NCI-H2196 treated with DMSO at 0.1 percent for 48 hours (cell line): ENCODE results near the gene DGUOK.
"Not testable (repeated sequence)": the region's sequence is repeated elsewhere in the genome, so short reads cannot be mapped to it uniquely, and the experiment has no call there.

Source experiments
- DNase-seq: peaks from one replicate; lab custom pipeline; 2025; ENCODE audit not compliant: unreplicated experiment; lab: John Stamatoyannopoulos, UW

DGUOK gene

DNA sequence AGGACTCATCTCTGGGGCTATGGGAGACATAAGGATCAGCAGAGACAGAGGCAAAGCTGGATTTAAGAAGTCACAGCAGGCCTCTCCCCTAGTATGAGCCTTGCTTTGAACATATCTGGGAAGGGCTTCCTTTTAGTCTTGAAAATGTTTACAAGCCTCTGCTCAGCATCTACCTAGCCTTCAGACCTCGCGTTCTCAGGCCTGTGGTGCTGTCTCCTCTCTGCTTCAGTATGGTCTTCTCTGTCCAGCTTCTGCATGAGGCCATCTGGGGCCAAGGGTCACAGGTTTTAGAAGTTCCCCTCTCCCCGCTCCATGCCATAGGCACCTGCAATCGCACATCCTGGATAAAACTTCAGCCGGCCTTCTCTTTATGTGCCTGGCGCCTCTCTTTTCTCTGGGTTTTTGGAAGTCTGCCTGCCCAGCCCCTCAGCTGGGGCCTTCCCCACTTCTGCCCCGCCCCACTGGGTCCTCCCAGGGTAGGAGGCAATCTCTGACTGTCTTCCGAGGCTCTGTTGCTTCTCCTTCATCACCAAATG, 26.8 kb upstream of the DGUOK start:
- no peak for DNase-seq

DNA sequence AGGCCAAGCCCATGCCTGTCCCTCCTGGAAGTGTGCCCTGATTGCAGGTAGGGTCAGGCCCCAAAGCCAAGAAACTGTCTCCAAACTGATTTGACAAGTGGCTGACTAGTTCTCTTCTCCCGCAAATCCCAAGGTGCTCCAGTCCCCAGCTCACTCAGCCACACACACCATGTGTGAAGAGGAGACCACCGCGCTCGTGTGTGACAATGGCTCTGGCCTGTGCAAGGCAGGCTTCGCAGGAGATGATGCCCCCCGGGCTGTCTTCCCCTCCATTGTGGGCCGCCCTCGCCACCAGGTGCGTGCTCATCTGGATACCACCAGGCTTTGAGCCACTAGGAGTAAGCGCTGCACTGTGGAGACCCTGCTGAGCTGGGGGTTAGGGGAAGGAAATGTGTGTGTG, 25.5 kb upstream of the DGUOK start:
- no peak for DNase-seq

DNA sequence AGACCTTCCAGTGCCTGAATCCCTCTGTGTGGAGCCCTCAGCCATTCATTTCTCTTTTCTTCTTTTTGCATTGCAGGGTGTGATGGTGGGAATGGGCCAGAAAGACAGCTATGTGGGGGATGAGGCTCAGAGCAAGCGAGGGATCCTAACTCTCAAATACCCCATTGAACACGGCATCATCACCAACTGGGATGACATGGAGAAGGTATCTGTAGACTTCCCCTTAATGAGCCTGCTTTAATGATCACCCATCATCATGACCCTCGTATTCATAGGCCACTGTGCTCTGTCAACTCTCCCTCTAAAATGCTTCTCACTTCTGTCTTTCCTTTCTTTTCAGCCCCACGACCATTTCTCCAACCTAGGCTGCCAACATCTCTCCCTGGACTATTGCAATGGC, 24.4 kb upstream of the DGUOK start:
- no peak for DNase-seq

DNA sequence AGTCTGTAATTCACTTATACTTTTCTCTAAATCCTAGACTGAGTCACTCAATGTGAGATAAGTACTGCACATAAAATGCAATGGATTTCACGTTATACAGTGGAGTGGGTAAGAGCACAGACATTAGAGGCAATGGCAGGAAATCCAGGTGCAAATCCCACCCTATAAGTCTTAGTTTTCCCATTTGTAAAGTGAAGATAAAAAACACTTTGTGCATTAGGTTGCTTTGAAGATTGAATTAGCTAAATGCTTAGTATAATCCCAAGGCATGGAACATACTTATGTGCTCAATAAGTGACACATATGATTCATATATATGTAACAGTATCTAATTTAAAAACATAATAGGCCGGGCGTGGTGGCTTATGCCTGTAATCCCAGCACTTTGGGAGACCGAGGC, 23.4 kb upstream of the DGUOK start:
- no peak for DNase-seq

DNA sequence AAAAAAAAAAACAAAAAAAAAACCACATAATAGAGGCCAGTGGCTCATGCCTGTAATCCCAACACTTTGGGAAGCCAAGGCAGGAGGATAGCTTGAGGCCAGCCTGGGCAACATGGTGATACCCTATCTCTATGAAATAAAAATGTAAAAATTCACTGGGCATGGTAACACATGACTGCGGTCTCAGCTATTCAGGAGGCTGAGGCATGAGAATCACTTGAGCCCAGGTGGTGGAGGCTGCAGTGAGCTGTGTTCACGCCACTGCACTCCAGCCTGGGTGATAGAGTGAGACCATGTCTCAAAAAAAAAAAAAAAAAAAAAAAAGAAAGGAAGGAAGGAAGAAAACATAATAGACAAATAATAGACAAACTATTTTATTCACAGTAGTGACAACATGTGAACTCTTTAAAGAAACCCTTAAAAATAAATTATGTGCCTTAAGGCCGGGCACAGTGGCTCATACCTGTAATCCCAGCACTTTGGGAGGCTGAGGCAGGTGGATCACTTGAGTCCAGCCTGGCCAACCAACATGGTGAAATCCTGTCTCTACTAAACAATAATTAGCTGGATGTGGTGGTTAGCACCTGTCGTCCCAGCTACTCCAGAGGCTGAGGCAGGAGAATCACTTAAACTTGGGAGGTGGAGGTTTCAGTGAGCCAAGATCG, 22.6 kb upstream of the DGUOK start:
- DNase-seq: not testable (repeated sequence)

DNA sequence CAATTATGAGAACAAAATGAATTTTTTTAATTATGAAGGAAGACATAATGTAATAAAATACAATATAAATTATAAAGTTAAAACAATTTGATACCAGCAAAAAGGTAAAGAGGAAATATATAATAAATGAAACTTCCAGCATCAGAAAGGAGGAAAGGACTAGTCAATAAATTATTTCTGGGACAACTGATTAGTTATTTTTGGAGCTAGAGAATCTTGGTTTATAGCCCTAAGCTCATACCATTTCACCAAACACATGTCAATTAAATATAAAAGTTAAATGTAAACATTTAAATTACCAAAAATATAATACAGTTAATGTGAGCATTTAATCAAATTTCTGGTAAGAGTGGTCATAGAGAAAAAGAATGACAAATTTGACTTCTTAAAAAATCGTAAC, 21.7 kb upstream of the DGUOK start:
- no peak for DNase-seq

DNA sequence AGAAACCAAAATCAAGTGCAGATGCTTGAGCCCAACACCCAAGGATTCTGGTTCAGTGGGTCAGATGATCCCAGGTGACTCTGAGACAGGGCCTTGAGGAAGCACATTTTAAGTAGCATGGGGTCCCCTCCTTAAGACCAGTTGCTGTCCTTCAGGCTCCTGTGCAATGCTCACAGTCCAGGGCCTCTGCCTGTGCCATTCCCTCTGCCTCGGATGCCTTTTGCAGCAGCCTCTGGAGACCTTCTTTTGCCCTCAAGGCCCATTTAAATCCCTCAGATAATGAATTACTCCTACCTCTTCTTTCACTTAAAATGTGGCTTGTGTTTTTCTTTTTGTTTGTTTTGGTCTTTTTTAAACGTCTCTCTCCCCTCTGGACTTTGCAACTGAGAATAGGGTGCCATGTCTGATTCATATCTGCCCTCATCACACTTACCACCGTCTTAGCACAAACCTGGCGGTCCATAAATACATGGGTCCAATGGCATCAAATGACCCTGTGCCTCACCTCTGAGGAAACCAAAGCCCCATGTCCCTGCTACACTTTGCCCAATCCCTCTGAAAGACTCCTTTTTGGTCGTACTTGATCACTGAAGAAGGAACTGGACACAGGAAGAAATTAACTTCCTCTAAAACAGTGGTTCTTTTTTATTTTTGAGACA, 19.7 kb upstream of the DGUOK start:
- DNase-seq: no peak

DNA sequence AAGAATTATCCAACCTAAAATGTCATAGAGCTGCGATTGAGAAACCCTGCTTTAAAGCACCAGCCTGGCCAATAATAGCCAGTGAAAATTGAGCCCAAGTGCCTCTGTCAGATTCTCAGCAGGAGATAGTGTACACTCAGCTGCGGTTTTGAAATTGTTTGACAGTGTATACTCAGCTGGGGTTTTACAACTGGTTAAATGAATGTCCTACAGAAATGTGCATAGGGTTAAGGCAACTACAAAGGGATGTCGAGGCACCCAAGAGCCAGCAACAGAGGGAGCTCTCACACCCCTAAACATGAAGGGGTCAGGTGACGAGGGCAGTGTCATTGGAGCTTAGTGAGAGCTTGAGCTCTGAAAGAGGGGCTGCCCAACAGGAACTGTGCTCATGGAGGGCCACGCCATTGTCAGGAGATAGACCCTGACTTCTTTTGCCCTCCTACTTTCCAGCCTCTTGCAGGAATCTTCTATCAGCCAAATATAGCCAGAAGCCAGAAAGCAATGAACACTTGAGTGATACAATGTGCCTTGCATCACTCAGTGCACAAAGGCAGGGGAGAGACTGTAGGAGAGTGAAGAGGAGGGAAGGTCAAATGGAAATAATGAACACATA, 18.7 kb upstream of the DGUOK start:
- peak; percentile 55 for DNase-seq

DNA sequence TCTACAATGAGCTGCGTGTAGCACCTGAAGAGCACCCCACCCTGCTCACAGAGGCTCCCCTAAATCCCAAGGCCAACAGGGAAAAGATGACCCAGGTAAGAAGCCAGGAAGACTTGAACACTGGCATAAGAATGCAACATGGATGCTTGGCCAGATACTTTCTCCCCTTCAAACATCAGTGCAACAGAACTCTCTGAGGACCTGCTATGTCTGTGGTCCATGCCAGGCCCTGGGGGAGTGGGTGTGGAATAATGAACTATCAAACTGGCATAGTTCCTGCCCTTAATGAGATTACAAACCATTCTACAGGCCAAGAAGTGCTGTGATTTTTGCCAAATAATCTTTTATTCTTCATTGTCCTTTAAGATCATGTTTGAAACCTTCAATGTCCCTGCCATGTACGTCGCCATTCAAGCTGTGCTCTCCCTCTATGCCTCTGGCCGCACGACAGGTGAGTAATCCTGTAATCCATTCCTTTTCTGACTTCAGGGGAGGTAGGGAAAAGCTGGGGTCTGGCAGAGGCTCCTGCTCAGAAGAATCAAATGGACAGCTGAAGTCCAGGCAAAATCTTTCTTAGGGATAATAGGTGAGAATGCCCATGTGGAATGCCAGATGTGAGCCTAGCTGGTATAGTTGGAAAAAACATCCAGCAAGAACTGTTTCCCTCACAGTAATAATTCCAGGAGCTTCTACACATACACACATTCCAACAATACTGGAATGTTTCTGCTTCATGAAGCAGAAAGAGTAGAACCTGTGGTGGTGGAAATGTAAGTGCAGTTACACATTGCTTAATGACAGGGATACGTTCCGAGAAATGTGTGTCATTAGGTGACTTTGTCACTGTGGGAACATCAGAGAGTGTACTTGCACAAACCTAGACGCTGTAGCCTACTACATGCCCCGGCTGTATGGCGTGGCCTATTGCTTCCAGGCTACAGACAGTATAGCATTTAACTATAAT, 17.7 kb upstream of the DGUOK start:
- DNase-seq: no peak

DNA sequence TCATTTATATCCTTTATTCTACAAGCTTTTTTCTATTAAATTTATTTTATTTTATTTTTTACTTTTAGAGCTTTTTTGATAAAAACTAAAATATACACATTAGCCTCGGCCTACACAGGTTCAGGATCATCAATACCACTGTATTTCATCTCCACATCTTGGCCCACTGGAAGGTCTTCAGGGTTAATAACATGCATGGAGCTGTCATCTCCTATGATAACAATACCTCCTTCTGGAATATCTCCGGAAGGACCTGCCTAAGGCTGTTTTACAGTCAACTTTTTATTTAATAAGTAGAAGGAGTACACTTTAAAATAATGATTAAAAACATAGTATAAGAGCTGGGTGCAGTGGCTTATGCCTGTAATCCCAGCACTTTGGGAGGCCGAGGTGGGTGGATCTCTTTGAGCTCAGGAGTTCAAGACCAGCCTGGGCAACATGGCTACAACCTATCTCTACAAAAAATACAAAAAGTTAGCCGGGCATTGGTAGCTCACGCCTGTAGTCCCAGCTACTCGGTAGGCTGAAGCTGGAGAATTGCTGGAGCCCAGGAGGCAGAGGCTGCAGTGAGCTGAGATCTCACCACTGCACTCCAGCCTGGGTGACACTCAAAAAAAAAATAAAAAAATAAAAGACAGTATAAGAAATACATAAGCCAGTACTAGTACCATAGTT, 15.7 kb upstream of the DGUOK start:
- no peak for DNase-seq

DNA sequence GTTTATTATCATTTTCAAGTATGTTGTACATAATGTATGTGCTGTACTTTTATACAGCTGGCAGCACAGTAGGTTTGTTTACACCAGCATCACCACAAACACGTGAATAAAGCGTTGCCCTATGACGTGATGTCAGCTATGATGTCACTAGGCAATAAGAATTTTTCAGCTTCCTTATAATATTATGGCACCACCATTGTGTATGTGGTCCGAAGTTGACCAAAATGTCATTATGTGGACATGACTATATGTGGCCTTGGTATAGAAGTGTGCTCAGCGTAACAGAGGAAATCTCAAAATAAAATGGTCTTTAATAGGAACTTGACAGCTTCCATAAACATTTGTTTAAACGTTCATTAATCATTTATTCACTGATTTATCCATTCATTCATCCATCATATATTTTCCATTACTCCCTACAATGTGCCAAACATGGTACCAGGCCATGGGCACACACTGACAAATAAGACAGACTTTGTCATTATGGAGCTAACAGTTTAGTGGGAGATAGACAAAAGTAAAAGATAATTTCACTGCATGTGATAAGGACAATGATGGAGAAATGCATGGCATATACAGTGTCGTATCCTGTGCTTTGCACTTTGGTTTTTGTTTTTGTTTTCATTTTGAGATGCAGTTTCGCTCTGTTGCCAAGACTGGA, 15.0 kb upstream of the DGUOK start:
- DNase-seq: no peak

DNA sequence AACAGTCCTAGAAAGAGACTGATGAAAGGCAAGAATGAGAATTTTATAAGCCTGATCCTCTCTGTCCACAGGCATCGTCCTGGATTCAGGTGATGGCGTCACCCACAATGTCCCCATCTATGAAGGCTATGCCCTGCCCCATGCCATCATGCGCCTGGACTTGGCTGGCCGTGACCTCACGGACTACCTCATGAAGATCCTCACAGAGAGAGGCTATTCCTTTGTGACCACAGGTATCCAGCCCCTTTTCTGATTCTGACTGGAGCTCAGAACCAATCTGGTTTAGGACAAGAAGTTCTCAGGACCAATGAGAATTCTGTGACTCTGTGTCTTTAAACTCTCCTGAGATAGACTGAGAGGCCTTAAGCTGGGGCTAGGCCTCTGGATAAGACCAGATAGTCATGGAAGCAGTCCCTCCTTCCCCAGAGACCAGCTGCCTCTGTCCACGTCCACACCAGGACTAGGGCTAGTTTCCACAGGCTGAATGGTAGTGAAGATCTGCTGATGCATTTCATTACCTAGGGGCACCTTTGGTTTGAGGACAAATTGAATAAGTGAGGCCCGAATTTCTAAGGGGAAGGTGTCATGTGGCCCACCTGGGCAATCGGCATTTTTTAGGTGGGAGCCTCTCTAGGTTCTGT, 13.1 kb upstream of the DGUOK start:
- DNase-seq: no peak

DNA sequence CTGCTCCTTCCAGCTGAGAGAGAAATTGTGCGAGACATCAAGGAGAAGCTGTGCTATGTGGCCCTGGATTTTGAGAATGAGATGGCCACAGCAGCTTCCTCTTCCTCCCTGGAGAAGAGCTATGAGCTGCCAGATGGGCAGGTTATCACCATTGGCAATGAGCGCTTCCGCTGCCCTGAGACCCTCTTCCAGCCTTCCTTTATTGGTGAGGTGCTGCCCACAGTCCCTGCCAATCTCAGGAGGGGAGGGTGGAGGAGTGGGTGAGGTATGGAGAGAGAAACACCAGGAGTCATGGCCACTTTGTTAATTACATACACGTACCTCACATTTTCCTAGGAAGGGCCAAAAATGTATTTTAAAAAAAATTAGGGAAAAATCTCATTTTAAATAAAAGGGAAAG, 12.0 kb upstream of the DGUOK start:
- DNase-seq: no peak

DNA sequence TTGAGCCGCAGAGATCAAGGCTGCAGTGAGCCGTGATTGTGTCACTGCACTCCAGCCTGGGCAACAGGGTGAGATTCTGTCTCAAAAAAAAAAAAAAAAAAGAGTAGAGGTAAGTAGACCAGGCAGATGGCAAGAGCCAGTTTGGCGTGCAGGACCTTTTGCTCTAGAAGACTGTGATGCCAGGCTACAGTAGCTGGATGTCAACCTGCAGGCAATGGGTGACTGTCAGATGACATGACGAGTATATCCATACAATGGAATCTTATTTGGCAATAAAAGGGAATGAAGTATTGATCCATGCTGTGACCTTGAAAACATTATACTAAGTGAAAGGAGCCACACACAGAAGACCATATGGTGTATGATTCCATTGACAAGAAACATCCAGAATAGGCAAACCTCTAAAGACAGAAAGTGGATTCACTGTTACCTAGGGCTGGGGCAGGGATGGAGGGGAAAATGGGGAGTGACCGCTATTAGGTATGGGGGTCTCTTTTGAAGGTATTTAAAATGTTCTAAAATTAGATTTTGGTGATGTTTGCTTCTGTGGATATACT, 11.2 kb upstream of the DGUOK start:
- DNase-seq: no peak

DNA sequence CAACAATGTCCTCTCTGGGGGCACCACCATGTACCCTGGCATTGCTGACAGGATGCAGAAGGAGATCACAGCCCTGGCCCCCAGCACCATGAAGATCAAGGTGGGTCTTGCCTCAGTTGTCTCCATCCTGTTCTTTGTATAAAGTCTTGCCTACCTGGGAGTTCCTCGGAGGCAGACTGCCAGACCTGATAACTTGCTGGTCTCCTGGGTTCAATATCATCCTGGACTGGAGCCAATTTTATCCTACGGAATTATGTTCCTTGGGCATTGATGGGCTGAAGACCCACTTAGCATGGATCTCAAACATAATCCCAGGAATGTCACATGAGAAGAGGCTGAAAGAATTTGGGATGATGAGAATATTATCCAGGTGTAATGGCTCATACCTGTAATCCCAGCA, 10.0 kb upstream of the DGUOK start:
- DNase-seq: no peak

DNA sequence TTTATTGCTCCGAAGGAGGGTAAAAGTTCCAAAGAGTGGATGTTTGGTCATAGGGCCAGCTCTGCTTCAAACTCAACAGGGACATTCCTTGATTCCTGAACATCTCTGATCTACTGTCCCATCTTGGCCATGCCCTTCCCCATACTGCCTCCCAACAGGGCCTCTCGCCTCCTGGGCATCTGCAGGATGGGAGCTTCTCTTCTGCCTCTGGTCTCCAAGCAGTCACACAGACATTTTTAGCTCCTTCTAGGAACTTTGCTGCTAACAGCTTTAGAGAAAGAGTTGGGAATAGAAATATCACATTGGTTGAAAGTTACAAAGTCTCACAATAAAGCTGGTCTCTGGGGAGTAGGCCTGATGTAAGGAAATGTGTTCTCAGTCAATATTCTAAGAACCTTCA, 9.4 kb upstream of the DGUOK start:
- no peak for DNase-seq

DNA sequence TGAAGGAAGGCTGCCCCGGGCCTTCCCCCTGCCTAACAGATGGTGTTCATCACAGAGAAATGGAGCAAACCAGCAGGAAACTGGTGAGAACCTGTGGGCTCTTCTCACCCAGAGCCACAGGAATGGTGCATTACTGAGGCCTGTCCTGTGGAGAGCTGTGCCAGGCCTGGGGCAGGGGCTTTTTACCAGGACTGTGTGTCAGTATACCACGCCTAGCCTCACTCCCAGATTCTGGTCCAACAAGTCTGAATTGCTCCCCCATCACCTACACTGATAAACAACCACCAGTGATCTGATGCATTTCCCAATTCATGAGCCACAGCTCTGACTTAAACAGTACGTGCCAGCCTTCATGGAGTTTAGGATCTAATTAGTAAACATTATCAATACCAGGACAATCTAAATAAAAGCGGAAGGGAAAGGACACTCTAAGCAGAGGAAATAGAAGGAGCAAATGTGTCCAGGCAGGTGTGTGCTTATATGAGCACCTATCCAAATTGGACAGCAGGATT, 8.9 kb upstream of the DGUOK start:
- no peak for DNase-seq

DNA sequence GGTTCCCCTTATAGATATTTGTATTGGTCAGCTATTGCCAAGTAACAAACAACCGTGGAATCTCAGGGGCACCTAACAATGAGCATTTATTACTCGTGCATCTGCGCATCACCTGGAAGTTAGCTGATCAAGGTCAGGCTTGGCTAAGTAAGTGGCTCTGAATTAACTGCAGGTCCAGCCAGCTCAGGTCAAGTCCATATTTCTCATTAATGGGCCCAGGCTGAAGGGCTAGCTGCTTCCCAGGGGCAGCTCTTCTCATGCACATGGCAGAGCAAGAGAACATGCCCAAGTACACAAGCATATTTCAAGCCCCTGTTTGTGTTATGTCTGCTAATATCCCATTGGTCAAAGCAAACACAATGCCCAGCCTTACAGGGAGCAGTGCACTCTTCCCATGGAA, 7.8 kb upstream of the DGUOK start:
- no peak for DNase-seq

DNA sequence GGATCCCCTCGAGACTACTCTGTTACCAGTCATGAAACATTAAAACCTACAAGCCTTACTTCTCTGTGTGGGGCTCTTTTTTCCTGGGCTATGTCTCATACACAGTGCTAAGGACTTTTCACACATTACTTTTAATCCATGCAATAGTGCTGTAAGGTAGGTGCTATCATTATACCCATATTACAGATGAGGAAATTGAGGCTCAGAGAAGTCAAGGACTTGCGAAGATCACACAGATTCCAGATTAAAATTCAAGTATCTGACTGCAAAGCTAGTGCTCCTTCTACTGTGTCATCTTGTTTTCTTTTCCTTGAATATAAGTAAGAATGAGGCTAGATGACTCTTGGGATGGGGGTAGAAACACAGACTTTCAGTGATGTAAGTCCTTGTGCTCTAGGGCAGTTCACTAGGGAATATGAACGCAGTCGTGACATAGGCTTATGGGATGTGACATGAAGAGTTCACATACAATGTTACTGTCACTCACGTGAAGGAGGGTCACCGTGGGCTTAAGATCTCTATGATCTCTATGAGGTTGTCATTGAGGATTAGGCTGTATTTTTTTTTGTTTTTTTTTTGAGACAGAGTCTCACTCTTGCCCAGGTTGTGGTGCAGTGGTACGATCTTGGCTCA, 7.0 kb upstream of the DGUOK start:
- DNase-seq: no peak
